Endometrium (tissue), 2 donors: ENCODE data around the gene LBHD1.
A peak's percentile ranks its signal among the peaks of the same experiment; 100 is the strongest.
"Not testable (repeated sequence)": the region's sequence is repeated elsewhere in the genome, so short reads cannot be mapped to it uniquely, and the experiment has no call there.

Experiments
- FAIRE-seq: peaks from 2 replicates; lab custom pipeline; 2012; peaks lifted over from hg19 to GRCh38; lab: Jason Lieb, UNC
- donor health status: control.
- donor health status: control.

The LBHD1 gene

DNA sequence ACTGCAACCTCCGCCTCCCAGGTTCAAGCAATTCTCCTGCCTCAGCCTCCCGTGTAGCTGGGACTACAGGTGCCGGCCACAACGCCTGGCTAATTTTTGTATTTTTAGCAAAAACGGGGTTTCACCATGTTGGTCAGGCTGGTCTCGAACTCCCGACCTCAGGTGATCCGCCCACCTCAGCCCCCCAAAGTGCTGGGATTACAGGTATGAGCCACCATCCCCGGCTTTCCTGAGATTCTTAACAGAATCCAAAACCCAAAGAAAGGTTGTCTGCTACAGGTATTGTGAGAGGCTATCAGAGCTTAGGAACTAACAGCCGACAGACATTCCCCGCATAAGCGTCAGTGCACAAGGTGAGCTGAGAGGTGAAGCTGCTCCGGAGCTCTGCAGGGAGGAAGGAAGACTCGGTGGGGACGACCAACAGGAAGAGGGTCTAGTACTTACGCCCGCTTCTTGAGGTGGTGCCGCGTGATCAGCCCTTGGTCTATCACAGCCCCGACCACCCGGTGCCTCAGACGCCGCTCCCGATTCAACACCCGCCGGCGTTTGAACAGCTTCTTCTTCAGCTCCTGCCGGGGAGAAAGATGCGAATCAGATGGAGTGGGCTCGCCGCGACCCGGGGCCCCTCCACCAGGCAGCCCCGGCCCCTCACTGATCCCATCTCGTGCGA lies 7.5 kb downstream of the LBHD1 start:
- no peak for FAIRE-seq

DNA sequence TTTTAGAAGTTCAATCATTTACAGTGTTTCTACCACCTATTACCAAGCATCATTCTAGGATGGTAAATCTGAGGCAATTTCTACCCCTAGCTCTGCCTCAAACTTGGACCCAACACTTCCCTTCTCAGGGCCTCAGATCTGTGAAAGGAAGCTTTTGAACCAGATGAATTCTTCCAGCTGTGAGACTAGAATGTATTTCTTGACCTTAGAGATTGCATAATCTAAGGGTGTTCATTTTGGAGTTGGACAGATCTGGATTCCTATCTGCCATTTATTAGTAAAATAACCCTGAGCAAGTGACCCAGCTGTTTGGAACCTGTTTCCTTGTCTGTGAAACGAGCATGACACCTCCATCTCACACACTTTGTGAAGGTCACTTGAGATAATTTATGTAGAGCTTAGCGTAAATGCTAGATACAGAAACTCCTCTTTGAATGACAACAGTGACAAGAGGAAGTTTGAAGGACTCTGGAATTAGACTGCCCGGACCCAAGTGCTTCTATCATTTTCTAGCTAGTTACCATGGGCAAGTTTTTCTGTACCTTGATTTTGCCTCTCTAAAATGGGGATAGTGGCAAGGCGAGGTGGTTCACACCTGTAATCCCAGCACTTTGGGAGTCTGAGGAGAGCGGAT lies 15.2 kb downstream of the LBHD1 start:
- no peak for FAIRE-seq

DNA sequence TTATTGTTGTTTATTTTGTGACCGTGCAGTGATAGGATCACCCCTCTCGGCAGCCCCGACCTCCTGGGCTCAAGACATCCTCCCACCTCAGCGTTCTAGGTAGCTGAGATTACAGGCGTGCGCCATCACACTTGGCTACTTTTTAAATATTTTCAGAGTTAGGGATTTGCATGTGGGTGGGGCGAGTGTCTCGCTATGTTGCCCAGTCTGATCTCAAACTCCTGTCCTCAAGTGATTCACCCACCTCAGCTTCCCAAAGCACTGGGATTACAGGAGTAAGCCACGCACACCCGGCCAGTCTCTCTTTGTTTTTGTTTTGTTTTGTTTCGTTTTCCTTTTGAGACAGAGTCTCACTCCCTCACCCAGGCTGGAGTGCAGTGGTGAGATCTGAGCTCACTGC lies 17.8 kb downstream of the LBHD1 start:
- no peak for FAIRE-seq

DNA sequence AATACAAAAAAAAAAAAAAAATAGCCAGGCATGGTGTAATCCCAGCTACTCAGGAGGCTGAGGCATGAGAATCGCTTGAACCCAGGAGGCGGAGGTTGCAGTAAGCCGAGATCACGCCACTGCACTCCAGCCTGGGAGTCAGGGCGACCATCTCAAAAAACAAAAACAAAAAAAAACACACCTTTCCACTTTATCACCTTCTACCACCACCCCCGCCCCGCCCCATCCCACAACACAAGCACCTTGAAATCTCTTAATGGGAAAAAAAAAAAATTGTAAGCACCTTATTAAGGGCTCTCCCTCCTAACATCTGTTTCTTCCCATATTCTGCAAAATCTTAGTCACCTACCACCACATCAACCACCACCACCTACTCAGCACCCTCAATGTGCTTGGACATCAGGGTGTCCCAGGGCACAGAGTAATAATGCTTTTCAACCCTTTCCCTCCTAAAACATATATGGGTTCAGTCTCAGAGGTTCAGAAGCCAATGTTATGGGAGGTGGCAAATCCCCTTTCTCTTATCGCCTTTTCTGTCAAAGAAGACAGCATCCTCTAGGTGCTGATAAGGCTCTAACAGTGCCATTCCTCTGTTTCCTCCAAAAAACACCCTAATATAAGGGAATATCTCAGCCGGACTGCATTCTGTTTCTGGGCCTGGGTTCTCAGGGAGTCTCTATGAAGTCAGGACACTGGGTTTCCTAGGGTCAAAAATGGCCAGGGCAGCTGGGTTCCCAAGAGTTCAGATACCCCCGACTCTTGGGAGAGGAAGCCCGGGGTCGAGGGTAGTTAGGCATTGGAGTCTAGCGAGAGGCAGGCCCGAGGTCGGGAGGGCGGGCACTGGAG lies 19.7 kb downstream of the LBHD1 start:
- FAIRE-seq: no peak

DNA sequence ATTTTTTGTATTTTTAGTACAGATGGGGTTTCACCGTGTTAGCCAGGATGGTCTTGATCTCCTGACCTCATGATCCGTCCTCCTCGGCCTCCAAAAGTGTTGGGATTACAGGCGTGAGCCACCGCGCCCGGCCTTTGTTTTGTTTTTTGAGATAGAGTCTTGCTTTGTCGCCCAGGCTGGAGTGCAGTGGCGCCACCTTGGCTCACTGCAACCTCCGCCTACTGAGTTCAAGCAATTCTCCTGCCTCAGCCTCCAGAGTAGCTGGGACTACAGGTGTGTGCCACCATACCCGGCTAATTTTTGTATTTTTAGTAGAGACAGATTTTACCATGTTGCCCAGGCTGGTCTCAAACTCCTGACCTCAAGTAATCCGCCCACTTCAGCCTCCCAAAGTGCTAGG lies 21.8 kb downstream of the LBHD1 start:
- not testable (repeated sequence) for FAIRE-seq

DNA sequence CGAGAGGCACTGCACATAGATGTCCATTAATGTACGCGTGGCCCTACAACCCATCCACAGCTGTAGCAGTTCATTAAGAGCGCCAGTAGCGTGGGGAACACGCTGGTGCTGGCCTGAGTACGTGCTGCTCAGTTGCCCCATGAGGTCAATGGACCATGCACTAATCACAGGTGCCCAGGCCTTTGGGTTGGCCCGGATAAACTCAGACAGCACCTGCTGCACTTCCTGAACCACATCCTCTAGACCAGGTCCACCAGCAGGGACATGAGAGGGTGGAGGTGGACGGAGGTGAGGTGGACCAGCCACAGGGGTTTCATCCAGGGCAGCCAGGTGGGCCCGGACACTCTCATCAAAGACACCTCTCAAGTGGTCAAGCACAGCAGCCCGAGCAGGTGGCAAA lies 22.6 kb downstream of the LBHD1 start:
- no peak for FAIRE-seq

DNA sequence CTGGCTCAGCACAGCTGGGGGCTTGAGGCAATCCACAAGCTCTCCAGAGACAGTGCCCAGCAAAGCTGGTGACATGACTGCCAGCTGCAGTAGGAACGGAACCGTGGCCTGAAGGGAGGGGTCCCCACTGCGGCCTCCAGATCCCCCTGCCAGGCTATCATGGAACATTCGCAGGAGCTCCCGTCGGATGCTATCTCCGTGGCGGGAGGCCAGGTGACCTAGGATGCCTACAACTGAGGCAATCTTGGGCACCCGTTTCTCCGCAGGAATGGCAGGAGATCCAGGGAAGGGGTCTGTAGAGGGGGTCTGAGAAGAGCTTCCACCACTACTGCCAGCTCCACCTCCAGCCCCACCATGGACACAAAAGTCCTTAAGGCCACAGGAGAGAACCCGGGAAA lies 23.1 kb downstream of the LBHD1 start:
- FAIRE-seq: no peak

DNA sequence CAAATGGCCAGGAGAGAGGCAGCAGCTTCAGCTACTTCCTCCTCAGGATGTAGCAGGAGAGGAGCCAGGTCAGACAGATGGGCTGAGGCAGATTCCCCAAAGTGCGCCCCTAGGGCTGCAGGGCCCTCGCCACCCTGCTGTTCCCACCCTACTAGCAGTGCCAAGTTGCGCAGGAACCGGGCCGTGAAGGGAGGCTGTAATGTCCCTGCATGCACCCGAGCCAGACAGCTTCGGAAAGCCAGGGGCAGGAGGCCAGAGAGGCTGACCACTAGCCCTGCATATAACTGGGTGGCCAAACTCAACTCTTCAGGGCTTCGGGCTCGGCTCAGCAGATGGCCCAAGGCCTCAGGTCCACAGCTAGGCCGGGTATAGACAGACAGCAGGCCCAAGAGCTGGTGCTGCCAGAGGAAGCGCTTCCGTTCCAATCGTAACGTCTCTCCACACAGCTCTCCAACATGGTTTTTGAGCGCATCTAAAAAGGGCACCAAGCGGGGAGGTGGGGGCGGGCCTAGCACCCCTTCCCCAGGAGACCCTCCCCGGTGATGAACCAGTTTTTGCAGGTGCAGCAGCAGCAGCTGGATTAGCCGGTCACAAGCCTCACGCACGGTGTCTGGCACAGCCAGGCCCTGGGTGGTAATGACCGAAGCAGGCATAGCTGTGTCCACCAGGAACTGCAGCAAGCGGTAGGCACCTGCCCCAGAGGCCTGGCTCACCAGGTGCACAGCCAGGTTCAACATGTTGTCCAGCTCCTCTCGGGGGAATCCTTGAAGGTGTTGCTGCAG lies 23.7 kb downstream of the LBHD1 start:
- no peak for FAIRE-seq

DNA sequence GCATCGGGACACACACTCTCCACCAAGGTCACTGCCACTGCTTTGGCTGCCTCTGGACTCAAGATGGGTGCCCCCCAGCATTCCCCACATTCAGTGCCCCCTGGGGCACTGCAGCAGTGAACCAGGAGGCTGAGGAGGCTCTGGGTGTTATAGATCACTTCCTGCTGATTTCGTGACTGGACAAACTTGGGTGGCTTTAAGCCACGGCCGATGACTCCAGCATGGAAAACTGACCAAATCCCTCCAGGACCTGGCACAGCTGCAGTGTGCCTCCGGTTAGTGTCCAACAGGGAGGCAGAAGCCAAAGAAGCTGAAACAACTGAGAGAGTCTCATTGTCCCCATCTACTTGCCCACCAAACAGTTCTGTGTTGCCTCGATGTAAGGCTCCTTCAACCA lies 24.5 kb downstream of the LBHD1 start:
- FAIRE-seq: no peak

DNA sequence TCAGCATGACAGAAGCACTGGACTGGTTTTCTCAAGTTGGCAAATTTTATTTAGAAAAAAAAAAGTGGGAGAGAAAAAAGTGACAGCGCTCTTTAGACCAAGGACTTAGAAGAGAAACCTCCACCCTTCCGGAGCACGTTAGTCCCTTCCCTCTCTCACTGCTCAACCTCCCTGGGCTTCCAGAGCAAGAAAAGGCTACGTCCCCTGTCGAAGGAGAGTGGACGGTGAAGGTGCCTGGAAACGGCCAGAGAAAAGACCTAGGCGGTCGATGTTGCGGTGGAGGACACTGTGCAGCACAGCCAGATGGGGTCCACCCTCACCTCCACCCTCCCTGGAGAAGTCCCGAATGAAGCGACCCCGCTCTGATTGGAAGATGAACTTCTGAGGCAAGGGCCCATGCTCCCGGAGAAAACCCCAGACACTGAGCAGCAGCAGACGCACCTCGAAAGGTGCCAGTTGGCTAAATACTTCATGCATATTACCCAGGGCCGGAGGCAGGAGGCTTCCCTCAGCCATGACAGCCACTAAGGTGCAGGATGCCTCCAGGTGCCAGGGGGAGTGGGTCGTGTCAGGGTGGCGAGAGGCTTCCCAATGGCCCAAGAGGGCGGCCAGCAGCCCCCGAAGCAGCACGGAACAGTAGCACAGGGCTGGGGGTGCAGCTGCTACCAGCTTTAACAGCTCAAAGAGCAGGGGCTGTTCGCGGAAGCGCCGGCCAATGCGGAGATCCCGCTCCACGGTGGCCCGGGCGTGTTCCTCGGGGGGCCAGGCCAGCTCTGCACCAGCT lies 25.1 kb downstream of the LBHD1 start:
- FAIRE-seq: no peak

DNA sequence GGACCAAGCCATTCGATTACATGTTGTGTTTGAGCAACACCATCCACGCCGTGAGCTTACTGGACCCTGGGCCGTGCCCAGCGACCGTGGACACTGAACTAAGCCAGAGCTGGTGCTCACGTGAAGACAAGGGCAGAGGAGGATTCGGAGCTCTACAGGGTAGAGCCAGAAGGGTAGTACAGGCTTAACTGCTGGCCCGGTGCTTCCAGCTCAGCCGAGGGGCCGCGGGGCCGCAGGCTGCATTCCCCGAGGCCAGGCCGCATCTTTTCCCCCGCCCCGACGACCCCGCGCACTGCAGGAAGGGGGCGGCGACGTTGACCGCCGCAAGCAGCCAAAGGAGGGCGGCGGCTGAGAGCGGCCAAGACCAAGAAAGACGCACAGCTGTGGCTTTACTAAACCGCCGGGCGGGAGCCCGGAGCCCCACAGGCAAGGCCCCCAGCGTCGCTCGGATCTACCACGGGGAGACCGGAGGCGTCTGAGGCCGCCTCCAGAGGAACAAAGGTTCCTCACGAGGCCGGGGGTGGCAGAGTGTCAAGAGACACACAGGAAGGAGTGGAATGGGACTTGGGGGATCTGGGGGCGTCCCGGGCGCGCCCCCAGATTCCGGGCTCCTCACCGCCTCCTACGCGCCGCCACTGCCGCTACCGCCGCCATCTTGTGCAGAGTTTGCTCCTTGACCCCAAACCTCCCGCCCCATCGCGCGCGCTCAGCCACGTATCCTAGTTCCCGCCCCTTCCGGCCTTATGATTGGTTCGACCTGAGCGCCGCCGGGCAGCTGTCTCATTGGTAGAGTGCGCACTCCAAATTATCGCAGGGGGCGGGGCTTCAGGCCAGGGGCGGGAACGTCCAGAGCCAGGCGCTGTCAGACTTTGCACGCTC lies 25.9 kb downstream of the LBHD1 start, which contains the start of gene GANAB:
GANAB (minus strand) TSS at position 668 of the 879 bp plus-strand sequence; CDS start at position 654, 14 bp downstream.
- peak; percentile 92 for FAIRE-seq

DNA sequence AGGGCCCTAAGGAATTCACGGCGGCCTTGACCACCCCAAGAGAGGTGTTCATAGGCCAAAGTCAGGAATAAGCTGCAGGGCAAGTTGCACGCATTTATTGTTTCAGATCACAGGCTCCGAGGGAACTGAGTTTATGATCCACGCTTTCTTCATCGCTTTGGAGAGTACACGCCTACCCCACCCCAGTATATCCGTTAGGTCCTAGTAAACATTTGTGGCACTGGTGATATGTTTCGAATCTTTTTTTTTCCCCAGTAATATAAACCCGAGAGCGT lies 26.5 kb downstream of the LBHD1 start:
- no peak for FAIRE-seq

DNA sequence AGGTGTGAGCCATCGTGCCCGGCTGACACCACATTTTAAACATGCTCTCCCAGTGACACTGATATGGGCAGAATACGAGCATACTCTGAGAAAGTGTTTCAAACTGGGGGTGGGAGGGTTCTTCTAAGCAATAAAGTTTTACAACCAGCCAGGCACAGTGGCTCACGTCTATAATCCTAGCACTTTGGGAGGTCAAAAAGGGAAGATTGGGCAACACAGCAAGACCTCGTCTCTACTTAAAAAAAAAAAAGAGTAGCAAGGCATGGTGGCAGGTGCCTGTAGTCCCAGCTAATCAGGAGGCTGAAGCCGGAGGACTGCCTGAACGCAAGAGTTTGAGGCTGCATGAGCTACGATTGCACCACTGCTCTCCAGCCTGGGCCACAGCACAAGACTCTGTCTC lies 27.8 kb downstream of the LBHD1 start:
- no peak for FAIRE-seq

DNA sequence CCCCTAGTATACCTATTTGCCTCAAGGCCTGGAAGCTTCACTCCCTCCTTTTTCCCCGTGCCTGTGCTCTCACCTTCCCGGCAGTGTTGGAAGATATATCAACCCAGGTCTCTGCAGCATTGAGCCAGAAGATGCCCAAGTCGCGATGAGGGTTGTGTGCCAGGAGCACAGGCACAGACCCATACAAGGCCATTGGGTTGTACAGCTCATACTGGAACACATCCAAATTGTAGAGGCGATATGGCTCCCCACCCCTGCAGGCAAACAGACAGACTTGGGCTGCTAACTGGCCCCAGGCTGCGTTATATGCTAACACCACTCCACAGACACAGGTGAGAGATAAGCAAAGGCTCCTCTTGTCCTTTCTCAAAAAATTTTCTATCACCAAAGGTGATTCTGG lies 39.6 kb downstream of the LBHD1 start:
- FAIRE-seq: no peak

DNA sequence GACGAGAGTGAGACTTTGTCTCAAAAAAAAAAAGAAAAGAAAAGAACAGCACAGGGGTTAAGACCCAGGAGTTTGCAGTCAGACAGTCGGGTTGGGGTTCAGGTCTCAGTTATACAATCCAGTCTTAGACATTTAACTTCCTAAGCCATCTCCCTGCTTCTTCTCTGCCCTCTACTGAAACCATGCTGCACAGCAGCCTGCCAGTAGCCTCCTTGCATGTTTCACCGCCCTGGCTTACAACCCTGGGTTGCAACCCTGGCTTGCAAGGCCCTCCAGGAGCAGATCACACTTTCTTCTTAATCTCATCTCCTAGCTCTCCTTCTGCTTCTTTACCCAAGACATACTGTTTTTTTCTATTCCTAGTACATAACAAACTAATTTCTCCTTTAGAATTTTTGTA lies 44.4 kb downstream of the LBHD1 start:
- FAIRE-seq: no peak

DNA sequence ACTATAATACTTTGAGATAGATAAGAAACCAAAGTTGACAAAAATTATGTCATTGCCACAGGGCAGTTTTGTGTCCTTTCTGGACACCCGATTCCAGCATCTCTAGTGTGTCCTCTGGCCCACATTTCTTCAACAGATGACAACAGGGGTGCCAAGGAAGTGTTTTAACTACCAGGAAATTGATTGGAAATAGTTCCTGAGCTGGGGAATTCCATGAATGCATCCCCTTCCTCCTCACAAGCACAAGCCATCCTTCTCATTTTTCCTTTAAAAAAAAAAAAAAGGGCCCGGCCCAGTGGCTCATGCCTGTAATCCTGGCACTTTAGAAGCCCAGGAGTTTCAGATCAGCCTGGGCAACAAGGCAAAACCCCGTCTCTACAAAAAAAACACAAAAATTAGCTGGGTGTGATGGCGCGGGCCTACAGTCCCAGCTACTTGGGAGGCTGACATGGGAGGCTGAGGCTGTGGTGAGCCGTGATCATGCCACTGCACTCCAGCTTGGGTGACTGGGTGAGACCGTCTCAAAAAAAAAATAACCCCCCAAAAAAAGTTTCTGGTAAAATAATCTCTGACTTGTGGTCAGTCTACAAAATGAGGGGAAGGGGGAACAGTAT lies 49.5 kb downstream of the LBHD1 start:
- no peak for FAIRE-seq

DNA sequence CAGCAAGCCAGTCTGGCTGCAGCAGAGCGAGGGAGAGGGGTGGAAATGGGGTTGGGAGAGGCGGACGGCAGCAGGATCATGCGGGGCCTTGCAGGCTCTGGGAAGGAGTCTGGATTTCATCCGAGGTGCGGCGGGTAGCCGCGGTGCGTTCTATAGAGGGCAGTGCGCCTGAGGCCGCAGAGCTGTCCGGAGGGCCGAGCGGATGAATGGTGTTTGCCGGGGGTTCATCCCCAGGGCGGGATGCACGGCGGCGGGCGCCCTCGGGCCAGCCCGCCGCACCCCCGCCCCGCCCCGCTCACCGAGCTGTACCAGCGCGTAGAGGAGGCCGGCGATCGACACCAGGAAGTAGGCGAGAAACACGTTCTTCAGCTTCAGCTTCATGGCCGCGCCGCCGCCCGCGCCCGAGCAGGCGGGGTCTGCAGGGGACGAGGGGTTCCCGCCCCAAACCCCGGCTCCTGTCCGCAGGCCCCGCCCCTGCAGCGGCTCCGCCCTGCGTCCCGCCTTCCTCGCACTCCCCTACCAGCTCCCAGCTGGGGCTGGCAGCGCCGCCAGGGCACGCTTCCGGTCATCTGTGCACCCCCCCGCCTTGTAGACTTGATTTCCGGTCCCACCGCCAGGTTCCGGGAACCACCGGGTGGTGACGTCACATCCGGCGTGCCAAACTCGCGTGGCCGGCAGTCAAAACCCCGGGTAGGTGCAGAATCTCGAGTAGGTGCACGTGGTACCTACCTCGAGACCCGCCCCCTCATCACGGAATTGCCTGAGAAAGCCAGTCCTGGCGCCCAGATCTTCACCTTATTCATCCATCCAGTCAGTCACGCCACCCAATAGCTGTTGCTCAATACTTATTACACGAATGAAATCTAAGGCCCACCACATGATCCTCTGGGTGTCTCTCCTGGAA lies 50.2 kb downstream of the LBHD1 start, which contains the start of gene B3GAT3:
B3GAT3 (minus strand) TSS at position 420 of the 904 bp plus-strand sequence; CDS start at position 381, 39 bp downstream.
- no peak for FAIRE-seq

DNA sequence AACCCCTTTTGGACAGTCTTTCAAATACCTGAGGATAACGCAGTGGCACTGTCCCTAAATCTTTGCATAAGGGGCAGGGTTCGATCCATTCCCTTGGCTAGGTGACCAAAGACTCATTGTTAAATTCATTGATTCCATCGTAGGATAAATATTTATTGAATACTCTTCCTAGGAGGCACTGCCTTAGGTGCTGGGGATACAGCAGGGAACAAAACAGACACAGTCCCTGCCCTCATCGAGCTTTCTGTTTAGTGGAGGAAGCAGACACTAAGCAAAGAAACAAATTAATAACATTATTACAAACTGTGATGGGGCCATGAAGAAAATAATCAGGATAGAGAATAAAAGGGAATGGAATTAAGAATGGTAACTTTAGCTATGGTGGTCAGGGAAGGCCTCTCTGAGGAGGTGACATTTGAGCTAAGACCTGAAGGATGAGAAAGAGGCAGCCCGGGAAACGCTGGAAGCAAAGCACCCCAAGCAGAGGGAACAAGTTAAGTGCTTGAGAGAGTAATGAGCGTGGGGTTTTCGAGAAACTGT lies 51.0 kb downstream of the LBHD1 start:
- FAIRE-seq: no peak

DNA sequence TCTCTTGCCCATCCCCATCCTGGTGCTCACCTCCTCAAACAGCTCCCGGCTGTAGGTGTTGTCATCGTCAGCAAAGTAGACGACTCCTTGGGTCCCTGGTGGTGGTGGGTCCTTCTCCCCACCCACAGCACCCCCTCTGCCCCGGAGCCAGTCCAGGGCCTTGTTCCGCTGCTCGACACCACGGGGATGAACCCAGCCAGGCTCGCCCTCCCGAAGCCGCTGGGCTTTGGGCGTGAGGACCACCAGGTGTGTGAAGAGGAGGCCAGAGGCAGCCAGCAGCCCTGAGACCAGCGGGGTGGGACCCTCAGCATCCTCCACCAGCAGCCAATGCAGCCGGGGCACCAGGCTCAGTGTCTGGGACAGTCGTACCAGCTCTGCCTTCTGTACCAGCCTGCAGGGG lies 55.1 kb downstream of the LBHD1 start:
- FAIRE-seq: not testable (repeated sequence)
